Activated naive CD4-positive, alpha-beta T cell treated with anti-CD3 and anti-CD28 coated beads, Interleukin-2, amount 50 U/mL, for 24 hours (primary cell): ENCODE data around the gene FABP6.
A peak's percentile ranks its signal among the peaks of the same experiment; 100 is the strongest.
"Not testable (repeated sequence)": the region's sequence is repeated elsewhere in the genome, so short reads cannot be mapped to it uniquely, and the experiment has no call there.

Source experiments
- H3K27ac Mint-ChIP-seq: one replicate; pipeline ENCODE4 v1.8.0; 2021; ENCODE audit warnings: mild to moderate bottlenecking, mixed read lengths
- H3K27me3 Mint-ChIP-seq: one replicate; pipeline ENCODE4 v1.8.0; 2021; ENCODE audit warnings: mixed read lengths
- H3K36me3 Mint-ChIP-seq: one replicate; pipeline ENCODE4 v1.8.0; 2021; ENCODE audit warnings: mixed read lengths
- H3K4me1 Mint-ChIP-seq: one replicate; pipeline ENCODE4 v1.8.0; 2021; ENCODE audit warnings: mixed read lengths
- H3K4me3 Mint-ChIP-seq: one replicate; pipeline ENCODE4 v1.8.0; 2021; ENCODE audit warnings: mild to moderate bottlenecking, mixed read lengths
- H3K9me3 Mint-ChIP-seq: one replicate; pipeline ENCODE4 v1.8.0; 2021; ENCODE audit warnings: mixed read lengths

FABP6 gene, protein sequence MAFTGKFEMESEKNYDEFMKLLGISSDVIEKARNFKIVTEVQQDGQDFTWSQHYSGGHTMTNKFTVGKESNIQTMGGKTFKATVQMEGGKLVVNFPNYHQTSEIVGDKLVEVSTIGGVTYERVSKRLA

GRCh38 chr5:160229190-160229742 is at the start of gene FABP6:
TSS of gene FABP6 (plus strand) at chr5:160229506. CDS start at chr5:160229558, 52 bp downstream.
- no peaks in the 10 kb centered on the region for H3K4me1 Mint-ChIP-seq
- no peak within 1 kb of the TSS for H3K27ac Mint-ChIP-seq
- no peaks in the 10 kb centered on the region for H3K27me3 Mint-ChIP-seq
- no peak within 1 kb of the TSS for H3K4me3 Mint-ChIP-seq
- no peaks in the 10 kb centered on the region for H3K9me3 Mint-ChIP-seq
- H3K36me3 Mint-ChIP-seq = no peaks in the 10 kb centered on the region

GRCh38 chr5:160180931-160181330 is 48.4 kb upstream of the FABP6 start:
- H3K36me3 Mint-ChIP-seq = no peaks in the 10 kb centered on the region
- no peaks in the 10 kb centered on the region for H3K4me1 Mint-ChIP-seq
- no peaks in the 10 kb centered on the region for H3K9me3 Mint-ChIP-seq

DNA sequence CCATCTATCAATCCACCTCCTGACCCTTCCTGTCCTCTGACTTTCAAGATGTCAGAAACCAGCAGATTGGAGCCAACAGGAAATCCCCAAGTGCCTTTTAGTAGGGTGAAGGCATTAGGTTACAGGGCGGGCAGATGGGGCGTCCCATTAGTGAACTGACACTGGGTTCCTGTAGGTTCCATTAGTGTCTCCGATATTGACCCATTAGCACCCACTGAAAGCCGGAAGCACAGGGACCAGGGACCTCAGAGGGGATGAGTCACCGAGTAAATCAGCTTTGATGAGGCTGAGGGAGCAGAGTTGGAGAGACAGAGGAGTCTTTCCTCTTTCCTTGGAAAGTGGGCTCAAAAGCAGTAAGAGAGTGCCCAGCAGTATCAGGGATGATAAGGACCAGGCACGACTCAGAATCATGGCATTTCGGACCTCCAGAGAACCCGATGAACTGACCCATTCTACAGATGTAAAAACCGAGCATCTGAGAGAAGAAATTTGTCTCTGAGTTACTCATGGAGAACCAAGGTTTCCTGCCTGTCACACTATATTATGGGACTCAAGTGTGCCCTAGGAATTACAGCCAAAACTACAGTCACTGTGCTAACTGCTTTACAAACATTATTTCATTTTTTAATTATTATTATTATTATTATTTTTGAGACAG is 47.2 kb upstream of the FABP6 start:
- Mint-ChIP-seq H3K4me1 (no peaks in the 10 kb centered on the region), H3K36me3 (peaks cover 3% of the 10 kb centered on the region), H3K9me3 (peaks cover 5% of the 10 kb centered on the region), H3K4me3 (no peak overlapping the region), H3K27me3 (peaks cover 10% of the 10 kb centered on the region), H3K27ac (no peak overlapping the region)

More at GRCh38 chr5:160180931-160181330, 48.4 kb upstream of the FABP6 start:
- no peak overlapping the region for H3K4me3 Mint-ChIP-seq
- peaks cover 2% of the 10 kb centered on the region for H3K27me3 Mint-ChIP-seq
- H3K27ac Mint-ChIP-seq = no peak overlapping the region

DNA sequence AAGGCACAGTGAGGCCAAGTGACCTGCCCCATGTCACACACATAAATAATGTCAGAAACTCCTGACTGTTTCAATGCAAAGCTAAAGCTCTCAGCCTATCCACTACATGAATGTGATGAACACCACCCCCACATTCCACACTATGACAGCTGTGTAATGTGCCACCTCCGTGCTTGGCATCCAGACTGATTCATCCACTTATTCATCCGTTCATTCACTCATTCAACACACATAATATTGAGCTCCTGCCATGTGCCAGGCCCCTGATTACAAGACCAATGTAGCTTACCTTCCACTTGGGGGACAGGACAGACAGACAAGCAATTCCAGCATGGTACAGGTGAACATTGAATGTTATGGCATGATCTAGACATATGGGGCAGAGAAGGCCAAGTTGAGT is 46.2 kb upstream of the FABP6 start:
- Mint-ChIP-seq H3K9me3 (peaks cover 5% of the 10 kb centered on the region), H3K27ac (no peak overlapping the region), H3K27me3 (peaks cover 12% of the 10 kb centered on the region), H3K36me3 (peaks cover 3% of the 10 kb centered on the region), H3K4me1 (no peaks in the 10 kb centered on the region), H3K4me3 (no peak overlapping the region)

- Mint-ChIP-seq H3K4me1 (peaks cover 4% of the 10 kb centered on the region), H3K9me3 (peaks cover 5% of the 10 kb centered on the region), H3K27me3 (peaks cover 17% of the 10 kb centered on the region), H3K4me3 (no peak overlapping the region), H3K27ac (no peak overlapping the region), H3K36me3 (peaks cover 3% of the 10 kb centered on the region)
Observed at GRCh38 chr5:160185626-160186360, 43.5 kb upstream of the FABP6 start.

- H3K27me3 Mint-ChIP-seq = peaks cover 17% of the 10 kb centered on the region
- no peak overlapping the region for H3K4me3 Mint-ChIP-seq
- peaks cover 5% of the 10 kb centered on the region for H3K9me3 Mint-ChIP-seq
Observed at GRCh38 chr5:160186480-160186879, 42.8 kb upstream of the FABP6 start.

GRCh38 chr5:160187091-160187490 is 42.2 kb upstream of the FABP6 start:
- Mint-ChIP-seq H3K4me1 (peaks cover 4% of the 10 kb centered on the region), H3K4me3 (no peak overlapping the region), H3K27ac (no peak overlapping the region), H3K9me3 (peaks cover 5% of the 10 kb centered on the region), H3K36me3 (peaks cover 3% of the 10 kb centered on the region), H3K27me3 (peaks cover 17% of the 10 kb centered on the region)

More at GRCh38 chr5:160186480-160186879, 42.8 kb upstream of the FABP6 start:
- peaks cover 3% of the 10 kb centered on the region for H3K36me3 Mint-ChIP-seq
- no peak overlapping the region for H3K27ac Mint-ChIP-seq
- H3K4me1 Mint-ChIP-seq = peaks cover 4% of the 10 kb centered on the region

- Mint-ChIP-seq H3K36me3 (peaks cover 3% of the 10 kb centered on the region), H3K27ac (no peak overlapping the region), H3K9me3 (peaks cover 5% of the 10 kb centered on the region), H3K4me3 (peak overlapping the region; percentile 55), H3K4me1 (peaks cover 4% of the 10 kb centered on the region), H3K27me3 (peaks cover 15% of the 10 kb centered on the region)
Observed at GRCh38 chr5:160188141-160189015, 40.9 kb upstream of the FABP6 start.

DNA sequence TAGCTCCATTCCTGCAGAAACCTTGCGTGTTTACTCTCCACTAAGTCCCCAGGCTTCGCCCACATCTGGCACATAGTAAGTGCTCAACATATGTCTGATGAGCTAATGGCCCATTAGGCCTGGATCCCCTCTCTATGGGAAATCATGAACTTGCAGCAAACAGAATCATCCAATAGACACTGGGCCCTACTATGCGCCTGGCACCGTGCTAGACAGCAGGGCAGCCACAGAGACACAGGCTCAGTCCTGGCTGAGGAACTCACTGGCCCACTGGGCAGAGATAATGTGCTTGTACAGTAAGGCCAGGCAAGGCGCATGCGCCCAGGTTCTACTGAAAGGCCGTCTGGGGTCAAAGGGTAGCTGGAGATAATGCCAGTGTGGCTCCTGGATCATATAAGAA is 36.9 kb upstream of the FABP6 start:
- peaks cover 4% of the 10 kb centered on the region for H3K4me1 Mint-ChIP-seq
- no peak overlapping the region for H3K27ac Mint-ChIP-seq

GRCh38 chr5:160193076-160193475 is 36.2 kb upstream of the FABP6 start:
- H3K27ac Mint-ChIP-seq = not testable (repeated sequence)

More for the DNA sequence above, 36.9 kb upstream of the FABP6 start:
- Mint-ChIP-seq H3K27me3 (peaks cover 5% of the 10 kb centered on the region), H3K4me3 (no peak overlapping the region), H3K9me3 (no peaks in the 10 kb centered on the region), H3K36me3 (no peaks in the 10 kb centered on the region)

GRCh38 chr5:160193790-160194189 is 35.5 kb upstream of the FABP6 start:
- H3K27me3 Mint-ChIP-seq, H3K9me3 Mint-ChIP-seq, H3K27ac Mint-ChIP-seq, H3K4me3 Mint-ChIP-seq, H3K4me1 Mint-ChIP-seq, H3K36me3 Mint-ChIP-seq: not testable (repeated sequence)

More at GRCh38 chr5:160193076-160193475, 36.2 kb upstream of the FABP6 start:
- H3K27me3 Mint-ChIP-seq, H3K9me3 Mint-ChIP-seq, H3K36me3 Mint-ChIP-seq, H3K4me3 Mint-ChIP-seq, H3K4me1 Mint-ChIP-seq: not testable (repeated sequence)

DNA sequence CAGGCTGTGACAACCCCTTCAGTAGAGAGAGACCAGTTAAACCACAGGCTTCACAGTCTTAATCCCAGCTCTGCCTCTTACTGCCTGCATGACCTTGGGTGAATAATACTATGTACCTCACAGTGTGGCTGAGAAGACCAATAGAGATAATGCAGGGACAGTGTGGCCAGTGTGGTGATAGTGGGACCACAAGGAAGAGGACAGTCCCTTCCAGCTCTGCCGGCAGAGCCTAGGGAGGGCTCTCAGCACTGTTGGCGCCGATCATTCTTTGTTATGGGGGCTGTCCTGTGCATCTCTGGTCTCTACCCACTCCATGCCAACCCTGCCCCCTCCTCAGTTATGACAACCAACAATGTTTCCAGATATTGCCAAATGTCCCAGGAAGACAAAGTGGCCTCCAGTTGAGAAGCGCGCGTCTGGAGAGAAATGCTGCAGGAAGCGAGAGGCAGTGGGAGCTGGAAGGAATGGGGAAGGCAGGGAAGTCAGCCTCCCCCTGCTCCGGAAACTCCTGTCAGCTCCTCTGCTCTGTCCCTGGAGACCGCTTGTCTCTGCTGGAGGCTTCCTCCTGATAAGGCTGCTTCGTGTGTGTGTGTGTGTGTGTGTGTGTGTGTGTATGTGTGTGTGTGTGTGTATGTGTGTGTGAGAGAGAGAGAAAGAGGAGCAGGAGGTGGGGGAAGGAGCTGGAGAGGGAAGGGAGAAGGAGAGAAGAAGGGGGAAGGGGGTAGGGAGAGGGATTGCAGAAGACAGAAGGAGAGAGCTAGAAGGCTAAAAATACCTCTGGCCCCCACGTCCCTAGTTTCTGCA is 31.8 kb upstream of the FABP6 start:
- Mint-ChIP-seq H3K27ac (no peak overlapping the region), H3K27me3 (peaks cover 7% of the 10 kb centered on the region), H3K4me3 (no peak overlapping the region)

DNA sequence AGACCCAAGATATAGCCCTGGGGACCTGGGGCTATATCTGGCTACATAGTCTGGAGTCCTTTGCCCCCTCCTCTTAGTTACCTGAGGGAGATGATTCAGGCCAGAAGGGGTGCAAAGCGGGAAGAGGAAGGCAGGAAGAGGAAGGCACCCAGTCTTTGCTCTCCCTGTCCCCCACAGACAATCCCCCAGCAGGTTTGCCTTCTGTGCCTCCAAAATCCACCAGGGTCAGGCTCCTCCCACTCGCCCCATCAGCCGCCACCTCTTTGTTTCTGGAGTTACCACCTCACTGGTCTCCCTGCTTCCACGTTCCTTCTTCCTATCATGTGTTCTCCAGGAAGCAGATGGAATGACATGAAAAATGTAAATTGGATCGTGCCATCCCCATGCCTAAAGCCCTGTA is 31.2 kb upstream of the FABP6 start:
- no peak overlapping the region for H3K4me3 Mint-ChIP-seq
- H3K27me3 Mint-ChIP-seq = peaks cover 7% of the 10 kb centered on the region
- H3K4me1 Mint-ChIP-seq = peaks cover 9% of the 10 kb centered on the region
- no peak overlapping the region for H3K27ac Mint-ChIP-seq
- no peaks in the 10 kb centered on the region for H3K9me3 Mint-ChIP-seq
- H3K36me3 Mint-ChIP-seq = no peaks in the 10 kb centered on the region

More for the DNA sequence above, 31.8 kb upstream of the FABP6 start:
- Mint-ChIP-seq H3K9me3 (no peaks in the 10 kb centered on the region), H3K4me1 (peaks cover 9% of the 10 kb centered on the region), H3K36me3 (no peaks in the 10 kb centered on the region)

DNA sequence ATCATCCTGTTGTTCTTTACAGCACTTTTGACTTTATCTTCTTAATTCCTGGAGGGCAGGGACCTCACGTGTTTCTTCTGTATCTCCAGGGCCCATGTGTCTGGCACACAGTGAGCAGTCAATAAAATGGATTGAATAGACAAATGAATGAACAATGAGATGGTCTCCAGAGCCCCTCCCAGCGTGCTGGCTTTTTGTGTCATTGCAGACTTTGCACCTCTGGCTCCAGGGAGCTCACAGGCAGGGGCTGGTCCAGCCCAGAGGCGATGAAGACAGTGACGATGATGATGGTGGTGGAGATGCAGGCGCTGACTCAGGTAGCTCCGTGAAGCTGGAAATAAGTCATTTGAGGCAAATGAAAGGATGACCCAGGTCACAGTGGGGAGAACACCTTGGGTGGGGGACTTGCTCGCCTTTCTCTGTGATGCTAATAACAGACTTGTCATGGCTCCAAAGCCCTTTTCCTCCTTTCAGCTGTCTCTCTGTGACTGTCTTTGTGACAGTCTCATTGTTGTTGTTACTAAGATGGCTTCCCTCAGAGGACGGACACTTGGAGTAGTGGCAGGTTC is 30.4 kb upstream of the FABP6 start:
- Mint-ChIP-seq H3K4me3 (no peak overlapping the region), H3K27me3 (peaks cover 7% of the 10 kb centered on the region), H3K4me1 (peaks cover 9% of the 10 kb centered on the region), H3K36me3 (no peaks in the 10 kb centered on the region), H3K27ac (no peak overlapping the region), H3K9me3 (no peaks in the 10 kb centered on the region)
